Osteoblast (primary cell): ENCODE measurements around the gene TENT4B. TPM values are rescaled to one million over a fixed set of nuclear protein-coding genes. Genes with fewer than 3 reads are reported as not detected.

Experiments used
- DNase-seq: peaks from one replicate; pipeline ENCODE4 v3.0.0; 2011; ENCODE audit warnings: low spot score, mixed read lengths; ENCODE audit not compliant: insufficient read length; ENCODE audit errors: missing footprints
- H2AFZ ChIP-seq: 2 replicates; pipeline ENCODE4 v1.6.0; 2011; ENCODE audit warnings: mild to moderate bottlenecking, low read length
- H3K27ac ChIP-seq: 2 replicates; pipeline ENCODE4 v1.5.1; 2011; ENCODE audit warnings: mild to moderate bottlenecking, low read depth, low read length, moderate library complexity
- H3K27me3 ChIP-seq: 2 replicates; pipeline ENCODE4 v1.6.0; 2012; ENCODE audit warnings: mild to moderate bottlenecking, control low read depth, inconsistent platforms, low read length, moderate library complexity; ENCODE audit not compliant: insufficient read depth
- H3K36me3 ChIP-seq: 2 replicates; pipeline ENCODE4 v1.5.1; 2011; ENCODE audit warnings: mild to moderate bottlenecking, low read length, control low read depth, moderate library complexity; ENCODE audit not compliant: insufficient read depth
- H3K4me1 ChIP-seq: 2 replicates; pipeline ENCODE4 v1.5.1; 2011; ENCODE audit warnings: mild to moderate bottlenecking, low read length, control low read depth, moderate library complexity; ENCODE audit not compliant: insufficient read depth
- H3K4me2 ChIP-seq: 2 replicates; pipeline ENCODE4 v1.6.0; 2011; ENCODE audit warnings: mild to moderate bottlenecking, low read length; ENCODE audit not compliant: insufficient read depth
- H3K4me3 ChIP-seq: fragments of 200-600 bp; sonication (generic); 3 replicates; pipeline ENCODE4 v1.5.1; 2012; ENCODE audit warnings: mild to moderate bottlenecking, low read length, inconsistent platforms; ENCODE audit not compliant: insufficient read depth
- H3K79me2 ChIP-seq: 2 replicates; pipeline ENCODE4 v1.6.0; 2012; ENCODE audit warnings: mild to moderate bottlenecking, low read length, control low read depth, inconsistent platforms; ENCODE audit not compliant: insufficient read depth
- H3K9me3 ChIP-seq: 2 replicates; pipeline ENCODE4 v1.5.1; 2011; ENCODE audit warnings: low read depth, low read length, control low read depth
- H4K20me1 ChIP-seq: 2 replicates; pipeline ENCODE4 v1.6.0; 2012; ENCODE audit warnings: mild to moderate bottlenecking, low read length, control low read depth; ENCODE audit not compliant: insufficient read depth
- total RNA-seq: library from RNA; depleted of rRNA; stranded (reverse); fragments of >200 nt; gene quantifications from 2 replicates; pipeline ENCODE4 v1.2.3, GENCODE V29; 2012
- TF ChIP-seq, protein P1 (sequence below): IDR thresholded peaks from 2 replicates; pipeline ENCODE4 v1.5.1; 2011; ENCODE audit warnings: mild to moderate bottlenecking, low read depth, low read length, moderate library complexity; ENCODE audit errors: extremely low read depth

The TENT4B gene
- total RNA-seq, 1 donor = 10.1 TPM

DNA sequence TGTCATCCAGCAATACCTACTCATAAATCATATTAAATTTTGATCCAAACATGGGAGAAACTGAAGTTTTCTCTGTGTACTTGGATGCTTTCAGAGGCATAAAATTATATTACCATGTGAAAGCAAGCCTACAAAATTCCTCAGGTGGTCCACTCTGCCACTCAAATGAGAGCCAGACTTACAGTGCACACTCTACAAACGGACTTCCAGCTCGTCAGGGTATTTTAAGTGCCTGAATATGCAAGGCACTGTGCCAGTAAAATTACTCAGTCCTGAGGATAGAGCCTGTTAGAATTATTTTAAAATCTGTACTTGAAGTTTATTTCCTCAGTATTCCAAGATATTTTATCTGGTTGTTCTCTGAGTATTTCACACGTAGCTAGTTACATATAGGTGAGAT is 54.5 kb downstream of the TENT4B start:
- Histone ChIP-seq H3K27me3 (no peaks in the 10 kb centered on the region), H3K27ac (peak overlapping the region; percentile 56), H3K4me1 (peaks cover 46% of the 10 kb centered on the region), H3K4me2 (peak overlapping the region; percentile 51), H3K9me3 (no peaks in the 10 kb centered on the region), H3K4me3 (no peak overlapping the region), H4K20me1 (peaks cover 15% of the 10 kb centered on the region), H2AFZ (no peak overlapping the region), H3K79me2 (peaks cover 58% of the 10 kb centered on the region), H3K36me3 (peaks cover 5% of the 10 kb centered on the region)
- no peak for DNase-seq
- TF ChIP-seq, protein P1, sequence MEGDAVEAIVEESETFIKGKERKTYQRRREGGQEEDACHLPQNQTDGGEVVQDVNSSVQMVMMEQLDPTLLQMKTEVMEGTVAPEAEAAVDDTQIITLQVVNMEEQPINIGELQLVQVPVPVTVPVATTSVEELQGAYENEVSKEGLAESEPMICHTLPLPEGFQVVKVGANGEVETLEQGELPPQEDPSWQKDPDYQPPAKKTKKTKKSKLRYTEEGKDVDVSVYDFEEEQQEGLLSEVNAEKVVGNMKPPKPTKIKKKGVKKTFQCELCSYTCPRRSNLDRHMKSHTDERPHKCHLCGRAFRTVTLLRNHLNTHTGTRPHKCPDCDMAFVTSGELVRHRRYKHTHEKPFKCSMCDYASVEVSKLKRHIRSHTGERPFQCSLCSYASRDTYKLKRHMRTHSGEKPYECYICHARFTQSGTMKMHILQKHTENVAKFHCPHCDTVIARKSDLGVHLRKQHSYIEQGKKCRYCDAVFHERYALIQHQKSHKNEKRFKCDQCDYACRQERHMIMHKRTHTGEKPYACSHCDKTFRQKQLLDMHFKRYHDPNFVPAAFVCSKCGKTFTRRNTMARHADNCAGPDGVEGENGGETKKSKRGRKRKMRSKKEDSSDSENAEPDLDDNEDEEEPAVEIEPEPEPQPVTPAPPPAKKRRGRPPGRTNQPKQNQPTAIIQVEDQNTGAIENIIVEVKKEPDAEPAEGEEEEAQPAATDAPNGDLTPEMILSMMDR = no peak

- Histone ChIP-seq H3K4me1 (peaks cover 40% of the 10 kb centered on the region), H2AFZ (no peak overlapping the region), H3K27me3 (no peaks in the 10 kb centered on the region), H3K79me2 (peaks cover 57% of the 10 kb centered on the region), H4K20me1 (peaks cover 15% of the 10 kb centered on the region), H3K4me3 (no peak overlapping the region), H3K9me3 (no peaks in the 10 kb centered on the region), H3K27ac (no peak overlapping the region), H3K36me3 (peaks cover 5% of the 10 kb centered on the region), H3K4me2 (peak overlapping the region; percentile 15)
- TF ChIP-seq, protein P1 = no peak
- peak; percentile 19 for DNase-seq
These were observed 55.4 kb downstream of the TENT4B start for GRCh38 chr16:50208460-50208931.

- Histone ChIP-seq H3K4me1 (peaks cover 30% of the 10 kb centered on the region), H3K79me2 (peaks cover 45% of the 10 kb centered on the region), H3K36me3 (peaks cover 5% of the 10 kb centered on the region), H3K9me3 (no peaks in the 10 kb centered on the region), H3K27ac (peak overlapping the region; percentile 57), H4K20me1 (peaks cover 15% of the 10 kb centered on the region), H3K4me2 (no peak overlapping the region), H3K4me3 (no peak overlapping the region), H3K27me3 (no peaks in the 10 kb centered on the region), H2AFZ (no peak overlapping the region)
- DNase-seq = peak; percentile 25
- TF ChIP-seq, protein P1 = no peak
These were observed 56.6 kb downstream of the TENT4B start for GRCh38 chr16:50209546-50210265.

GRCh38 chr16:50210266-50211038 is 57.3 kb downstream of the TENT4B start:
- Histone ChIP-seq H3K27ac (peak overlapping the region; percentile 57), H3K4me2 (peak overlapping the region; percentile 10), H3K4me3 (no peak overlapping the region), H2AFZ (no peak overlapping the region), H3K36me3 (peaks cover 8% of the 10 kb centered on the region), H4K20me1 (peaks cover 15% of the 10 kb centered on the region), H3K9me3 (no peaks in the 10 kb centered on the region), H3K4me1 (peaks cover 25% of the 10 kb centered on the region), H3K27me3 (no peaks in the 10 kb centered on the region), H3K79me2 (peaks cover 40% of the 10 kb centered on the region)
- DNase-seq = peak; percentile 56
- TF ChIP-seq, protein P1 = peak; percentile 86
